ENCODE measurements around the gene FOXO4. TPM values are rescaled to one million over a fixed set of nuclear protein-coding genes. Genes with fewer than 3 reads are reported as not detected.

The FOXO4 gene
- total and polyA plus RNA-seq, 10 of the 15 experiments (the other 5 are each of a cell fraction or from before 2014, with no cell fraction given), result 0.05 to 6.9 (median 2.3) TPM

- TF ChIP-seq PML (IDR thresholded peaks at IDR 0.05; ENCODE audit: low read length) (peak; percentile 66; the same call in 1 of the 2 replicates), SIX5 (IDR thresholded peaks at IDR 0.05; ENCODE audit: low read depth, low read length, severe bottlenecking) (no peak)
These were observed 22.7 kb downstream of the FOXO4 start, which contains the start of gene MED12 (continued) for GRCh38 chrX:71118032-71118984.

DNA sequence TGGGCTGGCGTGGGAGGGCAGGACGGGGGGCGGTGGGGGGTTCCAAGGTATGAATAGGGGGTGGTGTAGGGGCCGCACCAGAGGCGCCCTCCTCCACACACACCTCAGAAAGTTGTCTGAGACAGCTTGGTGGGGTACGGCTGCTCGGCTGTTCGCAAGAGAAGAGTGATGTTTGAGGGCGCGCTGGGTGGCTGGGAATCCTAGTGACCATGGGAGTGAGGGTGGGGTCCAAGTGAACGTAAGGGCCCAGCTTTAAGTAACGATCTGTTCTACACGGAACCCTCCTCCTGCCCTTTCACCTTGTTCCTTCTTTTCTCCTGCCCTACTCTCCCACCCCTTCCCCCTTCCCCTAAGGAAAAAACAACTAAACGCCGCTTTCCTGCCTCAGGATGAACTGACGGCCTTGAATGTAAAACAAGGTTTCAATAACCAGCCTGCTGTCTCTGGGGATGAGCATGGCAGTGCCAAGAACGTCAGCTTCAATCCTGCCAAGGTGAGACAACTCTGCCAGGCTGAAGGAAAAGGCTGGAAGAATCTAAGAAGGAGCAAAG, 23.4 kb downstream of the FOXO4 start:
- TF ChIP-seq MTA2 (IDR thresholded peaks at IDR 0.05; ENCODE audit: low read depth), result no peak
- TF ChIP-seq BHLHE40 (IDR thresholded peaks at IDR 0.05; ENCODE audit: borderline replicate concordance in 1 of 2, low read depth in 2 of 2, low read length in 1 of 2), result no peak
- TF ChIP-seq KLF5 (IDR thresholded peaks at IDR 0.05; ENCODE audit: partially characterized antibody), result no peak
- no peak for TF ChIP-seq ZNF384 (IDR thresholded peaks at IDR 0.05; ENCODE audit: borderline replicate concordance, low read depth, low read length)
- TF ChIP-seq NR2C2 (IDR thresholded peaks at IDR 0.05; ENCODE audit: borderline replicate concordance, control insufficient read depth, insufficient read length, low read depth), result no peak
- no peak for TF ChIP-seq WRNIP1 (IDR thresholded peaks at IDR 0.05; ENCODE audit: borderline replicate concordance, low read depth, low read length)
- TF ChIP-seq SIX5 (IDR thresholded peaks at IDR 0.05; ENCODE audit: low read depth, low read length, severe bottlenecking), result no peak
- no peak for TF ChIP-seq BMI1 (IDR thresholded peaks at IDR 0.05; ENCODE audit: borderline replicate concordance)
- TF ChIP-seq CEBPB (IDR thresholded peaks at IDR 0.05; ENCODE audit: borderline replicate concordance in 1 of 2, low read depth in 2 of 2, low read length in 2 of 2), result no peak
- no peak for TF ChIP-seq ZNF622 (IDR thresholded peaks at IDR 0.05)
- TF ChIP-seq MLLT1 (IDR thresholded peaks at IDR 0.05), result no peak
- no peak for TF ChIP-seq RAD21 (IDR thresholded peaks at IDR 0.05; ENCODE audit: insufficient read depth, low read depth, low read length)
- TF ChIP-seq TBL1XR1 (IDR thresholded peaks at IDR 0.05; ENCODE audit: low read depth, low read length), result no peak
- TF ChIP-seq ZZZ3 (IDR thresholded peaks at IDR 0.05; ENCODE audit: control insufficient read depth, insufficient read length, low read depth), result no peak
- TF ChIP-seq CREB1 (IDR thresholded peaks at IDR 0.05; ENCODE audit: low read depth), result no peak
- peak overlapping the region; percentile 85 for H3K4me3 ChIP-seq

More for the DNA sequence above, 23.4 kb downstream of the FOXO4 start:
- Histone ChIP-seq H3K4me1 (ENCODE audit: control insufficient read depth, insufficient read depth, low read length) (no peaks in the 10 kb centered on the region), H3K27ac (ENCODE audit: control insufficient read depth, insufficient read depth) (peak overlapping the region; percentile 81), H3K9ac (ENCODE audit: control insufficient read depth, insufficient read depth, low read length) (peak overlapping the region; percentile 69), H3K4me2 (ENCODE audit: control insufficient read depth, insufficient read depth) (peak overlapping the region; percentile 93), H3K27me3 (replicated peaks in 1 of 2; ENCODE audit: control insufficient read depth in 2 of 2, insufficient read depth in 2 of 2, low read length in 1 of 2) (no peaks in the 10 kb centered on the region), H2AFZ (ENCODE audit: control insufficient read depth, low read depth, low read length) (no peak overlapping the region), H3K79me2 (ENCODE audit: control insufficient read depth, insufficient read depth, low read length) (peaks cover 12% of the 10 kb centered on the region), H4K20me1 (ENCODE audit: control insufficient read depth, insufficient read depth) (no peaks in the 10 kb centered on the region), H3K9me3 (replicated peaks; ENCODE audit: control insufficient read depth, insufficient read depth, low read length) (no peaks in the 10 kb centered on the region), H3K36me3 (ENCODE audit: control insufficient read depth in 2 of 2, insufficient read depth in 2 of 2, low read length in 1 of 2) (peaks cover 0 to 7% of the 10 kb centered on the region in 2 experiments; a peak in 3 of 4 replicates)
- ChIA-PET CTCF (interaction anchor here (0.6 to 2.5 kb wide), 9 partner anchors 10 to 77 kb away, joined by 3 to 17 read pairs (median 6); no protein-coding TSS in a partner anchor), SMC1A (ENCODE audit: uncharacterized antibody, unreplicated experiment) (interaction anchor here (1.7 to 2.3 kb wide), 4 partner anchors 8 to 22 kb away, joined by 4 to 18 read pairs (median 10); partner anchors contain the start of gene IL2RG), RAD21 (ENCODE audit: unreplicated experiment) (interaction anchor here (0.9 to 3.7 kb wide), 6 partner anchors 10 to 63 kb away, joined by 3 to 29 read pairs (median 6); no protein-coding TSS in a partner anchor), POLR2A (interaction anchor here (0.6 to 3.1 kb wide), 8 partner anchors 9 to 247 kb away, joined by 4 to 34 read pairs (median 5); partner anchors contain the start of gene TAF1)
- intact Hi-C loops (cut with micrococcal nuclease; ENCODE audit: unreplicated experiment), result loop anchor here (10.0 kb wide), 1 partner anchor 246 kb away; the partner anchor contains the start of gene TAF1
- FAIRE-seq (no peak), DNase-seq (ENCODE audit: low read depth, low spot score) (no peak), ATAC-seq (peak; percentile 39)
- in situ Hi-C loops (cut with MboI), result no loop called here
- no TSS peak for BruUV-seq (replicated peaks)
- 34% methylated on average over 17 of the region's 17 CpGs for WGBS (ENCODE audit: insufficient coverage, insufficient replicate concordance, low lambda C conversion rate, missing lambda C conversion rate)

Measured in GM12878 (cell line).